Measurements from ENCODE around the gene VPS13D.
"Not testable (repeated sequence)": the region's sequence is repeated elsewhere in the genome, so short reads cannot be mapped to it uniquely, and the experiment has no call there.

VPS13D gene

DNA sequence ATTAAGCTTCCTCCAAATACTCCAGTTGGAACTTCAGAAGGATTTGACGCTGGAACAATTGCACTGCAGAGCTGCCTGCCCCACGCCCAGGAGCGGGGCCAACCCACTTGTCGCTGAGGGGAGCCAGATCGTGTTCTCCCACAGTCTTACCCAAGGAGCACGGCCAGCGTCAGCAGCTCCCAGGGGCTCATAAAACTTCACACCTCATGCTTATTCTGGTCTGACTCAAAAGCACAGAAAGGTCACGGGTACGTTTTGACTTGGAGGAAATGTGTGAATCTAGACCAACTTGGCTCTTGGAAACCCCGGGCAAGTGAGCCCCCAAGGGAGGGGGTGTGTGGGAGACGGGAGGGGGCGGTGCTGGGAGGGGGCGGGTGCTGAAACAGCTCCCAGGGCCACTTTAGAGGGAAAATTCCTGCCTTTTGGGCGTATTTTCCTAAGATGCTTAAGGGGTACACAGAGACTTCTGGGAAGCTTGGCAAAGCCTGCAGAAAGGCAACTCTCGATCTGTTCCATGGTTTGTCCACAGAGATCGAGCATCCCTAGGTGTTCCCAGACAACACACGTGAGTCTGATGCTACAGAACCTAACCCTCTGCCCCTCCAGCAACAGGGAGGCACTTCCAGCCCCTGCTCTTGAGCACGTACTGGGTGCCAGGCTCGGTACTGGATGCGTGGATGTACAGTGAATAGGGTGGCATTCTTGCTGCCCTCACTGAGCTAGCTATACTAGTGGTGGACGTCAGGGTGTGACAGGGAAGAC is 289.3 kb downstream of the VPS13D start:
- no peak overlapping the region for H3K4me3 ChIP-seq (ENCODE audit: low read depth, low read length)
- TF ChIP-seq, protein P1, sequence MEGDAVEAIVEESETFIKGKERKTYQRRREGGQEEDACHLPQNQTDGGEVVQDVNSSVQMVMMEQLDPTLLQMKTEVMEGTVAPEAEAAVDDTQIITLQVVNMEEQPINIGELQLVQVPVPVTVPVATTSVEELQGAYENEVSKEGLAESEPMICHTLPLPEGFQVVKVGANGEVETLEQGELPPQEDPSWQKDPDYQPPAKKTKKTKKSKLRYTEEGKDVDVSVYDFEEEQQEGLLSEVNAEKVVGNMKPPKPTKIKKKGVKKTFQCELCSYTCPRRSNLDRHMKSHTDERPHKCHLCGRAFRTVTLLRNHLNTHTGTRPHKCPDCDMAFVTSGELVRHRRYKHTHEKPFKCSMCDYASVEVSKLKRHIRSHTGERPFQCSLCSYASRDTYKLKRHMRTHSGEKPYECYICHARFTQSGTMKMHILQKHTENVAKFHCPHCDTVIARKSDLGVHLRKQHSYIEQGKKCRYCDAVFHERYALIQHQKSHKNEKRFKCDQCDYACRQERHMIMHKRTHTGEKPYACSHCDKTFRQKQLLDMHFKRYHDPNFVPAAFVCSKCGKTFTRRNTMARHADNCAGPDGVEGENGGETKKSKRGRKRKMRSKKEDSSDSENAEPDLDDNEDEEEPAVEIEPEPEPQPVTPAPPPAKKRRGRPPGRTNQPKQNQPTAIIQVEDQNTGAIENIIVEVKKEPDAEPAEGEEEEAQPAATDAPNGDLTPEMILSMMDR (IDR thresholded peaks at IDR 0.05; ENCODE audit: control insufficient read depth, extremely low read depth, insufficient read depth): no peak
- no peak for DNase-seq (ENCODE audit: low read depth)

DNA sequence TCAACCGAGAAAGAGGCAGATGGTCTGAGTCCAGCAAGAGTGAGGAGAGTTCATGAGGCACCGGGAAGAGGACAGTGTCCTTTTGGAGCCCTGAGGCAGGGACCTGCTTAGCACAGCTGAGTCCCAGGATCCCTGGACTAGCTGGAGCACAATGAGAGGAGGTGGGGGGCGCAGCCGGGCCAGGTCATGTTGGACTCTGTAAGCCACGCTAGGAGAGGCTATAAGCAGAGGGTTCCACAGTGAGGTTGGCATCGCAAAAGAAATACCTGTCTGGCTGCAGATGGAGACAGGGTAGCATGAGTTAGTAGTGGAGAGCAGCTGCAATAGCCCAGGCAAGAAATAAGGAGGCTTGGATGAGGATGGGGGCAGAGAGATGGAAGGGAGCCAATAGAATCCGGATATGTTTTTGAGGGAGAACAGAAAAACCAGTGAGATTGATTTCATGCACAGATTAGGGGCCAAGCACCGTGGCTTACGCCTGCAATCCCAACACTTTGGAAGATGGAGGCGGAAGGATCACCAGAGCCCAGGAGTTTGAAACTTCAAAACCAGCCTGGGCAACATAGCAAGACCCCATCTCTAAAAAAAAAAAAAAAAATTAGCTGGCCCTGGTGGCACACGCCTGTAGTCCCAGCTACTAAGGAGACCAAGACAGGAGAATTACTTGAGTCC is 290.0 kb downstream of the VPS13D start:
- TF ChIP-seq, protein P1 (IDR thresholded peaks at IDR 0.05; ENCODE audit: control insufficient read depth, extremely low read depth, insufficient read depth): no peak
- no peak overlapping the region for H3K4me3 ChIP-seq (ENCODE audit: low read depth, low read length)
- DNase-seq (ENCODE audit: low read depth): no peak

DNA sequence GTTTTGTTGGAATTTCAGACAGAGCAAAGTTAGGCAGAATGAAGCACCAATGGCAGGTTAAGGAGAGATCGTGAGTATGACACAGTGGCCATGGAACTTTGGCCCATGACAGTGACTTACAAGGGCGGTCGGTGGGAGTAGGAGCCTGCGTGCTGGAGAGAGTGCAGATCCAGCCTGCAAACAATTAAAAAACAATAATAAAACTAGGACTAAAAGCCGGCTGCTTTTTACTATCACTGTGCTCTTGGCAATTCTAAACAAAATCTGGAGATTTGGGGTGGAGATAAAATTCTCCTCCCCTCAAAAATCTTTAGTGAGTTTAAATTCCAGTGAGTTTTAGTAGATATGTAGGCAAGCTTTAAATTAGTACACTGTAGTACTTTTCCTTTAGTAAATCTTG is 291.3 kb downstream of the VPS13D start:
- TF ChIP-seq, protein P1 (IDR thresholded peaks at IDR 0.05; ENCODE audit: control insufficient read depth, extremely low read depth, insufficient read depth): no peak
- no peak for DNase-seq (ENCODE audit: low read depth)
- no peak overlapping the region for H3K4me3 ChIP-seq (ENCODE audit: low read depth, low read length)

DNA sequence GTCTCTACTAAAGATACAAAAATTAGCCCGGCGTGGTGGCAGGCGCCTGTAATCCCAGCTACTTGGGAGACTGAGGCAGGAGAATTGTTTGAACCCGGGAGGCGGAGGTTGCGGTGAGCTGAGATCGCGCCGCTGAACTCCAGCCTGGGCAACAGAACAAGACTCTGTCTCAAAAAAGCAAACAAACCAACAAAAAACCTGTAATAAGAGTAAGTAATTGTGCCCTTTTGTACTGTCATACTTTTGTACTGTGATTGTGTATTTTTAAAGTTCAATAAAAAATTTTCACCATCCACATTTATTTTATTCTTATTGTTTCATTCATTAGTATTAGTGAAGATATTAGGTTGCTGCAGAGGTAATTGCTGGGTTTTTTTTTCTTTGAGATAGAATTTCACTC is 292.9 kb downstream of the VPS13D start:
- H3K4me3 ChIP-seq (ENCODE audit: low read depth, low read length); DNase-seq (ENCODE audit: low read depth): not testable (repeated sequence)

DNA sequence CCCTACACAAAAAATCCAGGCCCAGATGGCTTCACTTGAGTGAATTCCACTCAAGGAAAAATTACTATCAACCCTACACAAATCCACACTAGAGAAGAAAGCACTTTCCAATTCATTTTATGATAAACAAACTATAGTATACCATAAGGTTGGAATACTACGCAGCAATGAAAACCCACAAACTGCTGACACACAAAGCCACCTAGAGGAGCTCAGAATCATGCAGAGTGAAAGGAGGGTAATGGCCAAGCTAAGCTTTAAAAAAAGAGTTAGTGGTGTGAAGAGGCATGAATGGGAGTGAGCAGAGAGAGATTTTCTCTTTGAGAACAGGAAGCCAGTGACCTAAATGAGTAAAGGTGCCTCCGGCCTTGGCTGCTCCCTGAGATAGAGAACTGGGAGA is 294.4 kb downstream of the VPS13D start:
- TF ChIP-seq, protein P1 (IDR thresholded peaks at IDR 0.05; ENCODE audit: control insufficient read depth, extremely low read depth, insufficient read depth): no peak
- no peak overlapping the region for H3K4me3 ChIP-seq (ENCODE audit: low read depth, low read length)
- DNase-seq (ENCODE audit: low read depth): no peak

DNA sequence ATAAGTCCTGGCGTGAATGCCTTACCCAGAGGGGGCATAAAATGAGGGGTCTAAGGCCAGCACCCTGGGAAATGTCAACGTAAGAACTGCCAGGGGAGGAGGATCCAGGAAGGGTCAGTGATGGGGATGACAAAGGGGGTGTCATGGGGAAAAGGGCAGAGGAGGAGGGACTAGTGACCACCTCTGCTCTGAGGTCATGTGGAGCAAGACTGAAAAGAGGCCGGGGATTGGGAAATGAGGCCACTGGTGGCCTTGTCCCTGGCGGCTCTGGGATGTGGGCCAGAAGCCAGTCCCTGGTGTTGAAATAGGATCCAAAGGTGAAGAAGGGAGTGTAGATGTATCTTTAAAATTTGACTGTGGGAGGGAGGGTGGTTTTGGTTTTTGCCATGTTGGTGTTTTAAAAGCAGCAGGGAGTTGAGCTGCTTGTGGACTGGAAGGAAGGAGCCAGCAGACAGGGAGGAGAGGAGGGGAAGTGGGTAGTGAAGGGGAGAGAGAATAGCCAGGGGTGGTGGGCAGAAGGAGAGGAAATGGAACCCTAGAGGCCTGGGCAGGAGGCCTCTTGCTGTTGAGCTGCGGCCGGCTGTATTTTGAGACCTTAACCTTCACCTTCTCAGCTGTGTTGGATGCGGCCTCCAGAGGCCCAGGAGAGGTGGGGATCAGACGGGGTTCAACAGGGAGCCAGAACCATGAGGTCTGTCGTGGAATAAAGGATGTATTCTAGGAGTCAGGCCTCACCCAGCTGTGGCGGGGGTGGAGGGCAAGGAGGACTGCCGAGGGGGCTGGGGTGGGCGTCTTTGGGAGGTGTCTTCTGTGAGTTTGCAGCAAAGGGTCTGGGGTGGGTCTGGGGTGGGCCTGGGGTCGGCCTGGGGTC is 295.7 kb downstream of the VPS13D start:
- H3K4me3 ChIP-seq (ENCODE audit: low read depth, low read length): no peak overlapping the region
- TF ChIP-seq, protein P1 (IDR thresholded peaks at IDR 0.05; ENCODE audit: control insufficient read depth, extremely low read depth, insufficient read depth): no peak
- DNase-seq (ENCODE audit: low read depth): no peak

DNA sequence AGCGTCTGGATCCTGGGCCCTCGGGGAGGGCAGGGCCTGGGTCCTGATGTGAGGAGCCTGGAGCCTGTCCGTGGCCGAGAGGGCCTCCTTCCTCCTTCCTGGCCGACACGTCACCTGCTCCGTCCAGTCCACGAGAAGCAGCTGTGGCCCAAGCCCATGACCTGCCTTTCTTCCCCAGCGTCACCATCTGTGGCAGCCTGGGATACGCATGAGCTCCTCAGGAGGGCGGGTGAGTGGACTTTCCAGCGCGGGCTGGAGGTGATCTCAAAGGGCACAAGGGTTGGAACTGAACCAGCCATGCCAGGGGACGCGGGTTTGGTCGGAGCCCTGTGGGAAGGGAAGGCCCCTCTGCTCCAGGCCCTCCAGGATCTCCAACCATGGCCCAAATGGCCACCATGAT is 297.7 kb downstream of the VPS13D start:
- TF ChIP-seq, protein P1 (IDR thresholded peaks at IDR 0.05; ENCODE audit: control insufficient read depth, extremely low read depth, insufficient read depth): no peak
- no peak for DNase-seq (ENCODE audit: low read depth)
- no peak overlapping the region for H3K4me3 ChIP-seq (ENCODE audit: low read depth, low read length)

All from LNCaP clone FGC (cell line).